Skeletal muscle satellite cell (primary cell): ENCODE data around the gene PTGIS.

Source experiments
- H3K27me3 ChIP-seq: 2 replicates; pipeline ENCODE4 v1.7.0; 2013; ENCODE audit warnings: low read length; ENCODE audit not compliant: control insufficient read depth, insufficient read depth
- H3K36me3 ChIP-seq: 2 replicates; pipeline ENCODE4 v1.7.0; 2013; ENCODE audit warnings: mild to moderate bottlenecking, control low read depth, low read length; ENCODE audit not compliant: insufficient read depth
- H3K4me1 ChIP-seq: 2 replicates; pipeline ENCODE4 v1.7.0; 2013; ENCODE audit warnings: low read length; ENCODE audit not compliant: control insufficient read depth, insufficient read depth
- H3K4me2 ChIP-seq: 2 replicates; pipeline ENCODE4 v1.7.0; 2013; ENCODE audit warnings: mild to moderate bottlenecking, low read length
- H3K4me3 ChIP-seq: 2 replicates; pipeline ENCODE4 v1.7.0; 2013; ENCODE audit warnings: low read length
- H3K9ac ChIP-seq: 2 replicates; pipeline ENCODE4 v1.7.0; 2013; ENCODE audit warnings: mild to moderate bottlenecking, low read depth, low read length, moderate library complexity
- H3K9me3 ChIP-seq: replicated peaks from 2 replicates; pipeline ENCODE4 v1.7.0; 2013; ENCODE audit warnings: mild to moderate bottlenecking, control low read depth, low read length

The PTGIS gene

GRCh38 chr20:49515586-49515985, 52.4 kb downstream of the PTGIS start:
- peaks cover 14% of the 10 kb centered on the region for H3K27me3 ChIP-seq

GRCh38 chr20:49513517-49513916, 54.4 kb downstream of the PTGIS start:
- H3K27me3 ChIP-seq, result peaks cover 14% of the 10 kb centered on the region
- no peaks in the 10 kb centered on the region for H3K9me3 ChIP-seq
- H3K9ac ChIP-seq, result no peak overlapping the region
- no peak overlapping the region for H3K4me2 ChIP-seq
- no peak overlapping the region for H3K4me3 ChIP-seq
- H3K4me1 ChIP-seq, result peaks cover 38% of the 10 kb centered on the region
- no peaks in the 10 kb centered on the region for H3K36me3 ChIP-seq

More at GRCh38 chr20:49515586-49515985, 52.4 kb downstream of the PTGIS start:
- Histone ChIP-seq H3K4me2 (no peak overlapping the region), H3K4me1 (peaks cover 21% of the 10 kb centered on the region), H3K4me3 (no peak overlapping the region), H3K9me3 (no peaks in the 10 kb centered on the region), H3K36me3 (no peaks in the 10 kb centered on the region), H3K9ac (no peak overlapping the region)

- no peak overlapping the region for H3K4me3 ChIP-seq
- peaks cover 18% of the 10 kb centered on the region for H3K27me3 ChIP-seq
- H3K36me3 ChIP-seq, result no peaks in the 10 kb centered on the region
- H3K4me1 ChIP-seq, result peaks cover 43% of the 10 kb centered on the region
- H3K9me3 ChIP-seq, result no peaks in the 10 kb centered on the region
- no peak overlapping the region for H3K4me2 ChIP-seq
- no peak overlapping the region for H3K9ac ChIP-seq
These were observed 54.9 kb downstream of the PTGIS start for GRCh38 chr20:49513009-49513408.

GRCh38 chr20:49511788-49512525, 56.0 kb downstream of the PTGIS start:
- H3K4me2 ChIP-seq, result no peak overlapping the region
- no peaks in the 10 kb centered on the region for H3K36me3 ChIP-seq
- peaks cover 37% of the 10 kb centered on the region for H3K4me1 ChIP-seq
- H3K4me3 ChIP-seq, result no peak overlapping the region
- peaks cover 28% of the 10 kb centered on the region for H3K27me3 ChIP-seq
- no peak overlapping the region for H3K9ac ChIP-seq
- H3K9me3 ChIP-seq, result no peaks in the 10 kb centered on the region

GRCh38 chr20:49510562-49511122, 57.3 kb downstream of the PTGIS start:
- Histone ChIP-seq H3K9ac (peak overlapping the region; percentile 64), H3K4me2 (peak overlapping the region; percentile 67), H3K4me1 (peaks cover 39% of the 10 kb centered on the region), H3K9me3 (no peaks in the 10 kb centered on the region), H3K4me3 (no peak overlapping the region), H3K36me3 (no peaks in the 10 kb centered on the region), H3K27me3 (peaks cover 35% of the 10 kb centered on the region)

- peaks cover 27% of the 10 kb centered on the region for H3K27me3 ChIP-seq
- no peak overlapping the region for H3K4me3 ChIP-seq
These were observed 59.3 kb downstream of the PTGIS start for GRCh38 chr20:49508435-49509199.

GRCh38 chr20:49507741-49508434, 60.0 kb downstream of the PTGIS start:
- Histone ChIP-seq H3K4me3 (no peak overlapping the region), H3K36me3 (no peaks in the 10 kb centered on the region), H3K27me3 (peaks cover 27% of the 10 kb centered on the region), H3K9me3 (no peaks in the 10 kb centered on the region), H3K4me1 (peaks cover 44% of the 10 kb centered on the region), H3K9ac (no peak overlapping the region), H3K4me2 (peak overlapping the region; percentile 25)

More at GRCh38 chr20:49508435-49509199, 59.3 kb downstream of the PTGIS start:
- Histone ChIP-seq H3K4me2 (peak overlapping the region; percentile 25), H3K9me3 (no peaks in the 10 kb centered on the region), H3K9ac (no peak overlapping the region), H3K36me3 (no peaks in the 10 kb centered on the region), H3K4me1 (peaks cover 44% of the 10 kb centered on the region)

- Histone ChIP-seq H3K4me1 (peaks cover 32% of the 10 kb centered on the region), H3K36me3 (no peaks in the 10 kb centered on the region), H3K9me3 (no peaks in the 10 kb centered on the region), H3K9ac (no peak overlapping the region), H3K27me3 (peaks cover 39% of the 10 kb centered on the region), H3K4me2 (no peak overlapping the region), H3K4me3 (no peak overlapping the region)
These were observed 62.4 kb downstream of the PTGIS start for GRCh38 chr20:49505518-49505917.

- Histone ChIP-seq H3K4me3 (no peak overlapping the region), H3K27me3 (peaks cover 48% of the 10 kb centered on the region), H3K4me1 (peaks cover 12% of the 10 kb centered on the region)
These were observed 64.8 kb downstream of the PTGIS start for GRCh38 chr20:49503176-49503575.

GRCh38 chr20:49501917-49502316, 66.0 kb downstream of the PTGIS start:
- Histone ChIP-seq H3K4me3 (no peak overlapping the region), H3K27me3 (peaks cover 44% of the 10 kb centered on the region), H3K9me3 (no peaks in the 10 kb centered on the region), H3K4me1 (peaks cover 7% of the 10 kb centered on the region), H3K36me3 (no peaks in the 10 kb centered on the region), H3K4me2 (no peak overlapping the region), H3K9ac (no peak overlapping the region)

More at GRCh38 chr20:49503176-49503575, 64.8 kb downstream of the PTGIS start:
- Histone ChIP-seq H3K36me3 (no peaks in the 10 kb centered on the region), H3K9ac (no peak overlapping the region), H3K4me2 (no peak overlapping the region), H3K9me3 (no peaks in the 10 kb centered on the region)

- H3K36me3 ChIP-seq, result no peaks in the 10 kb centered on the region
- H3K4me1 ChIP-seq, result no peaks in the 10 kb centered on the region
- H3K4me2 ChIP-seq, result no peak overlapping the region
- H3K27me3 ChIP-seq, result peaks cover 47% of the 10 kb centered on the region
- no peak overlapping the region for H3K9ac ChIP-seq
- H3K9me3 ChIP-seq, result no peaks in the 10 kb centered on the region
- no peak overlapping the region for H3K4me3 ChIP-seq
These were observed 70.6 kb downstream of the PTGIS start for GRCh38 chr20:49497398-49497669.
